Sciatic nerve (tissue), 2 donors: ENCODE data around the gene B3GLCT. TPM values are rescaled to one million over a fixed set of nuclear protein-coding genes. Genes with fewer than 3 reads are reported as not detected.

Experiments used
- ATAC-seq: fragments of 200-7000 bp; cut with Tn5 transposase; one replicate; pipeline ENCODE4 v1.9.1; 2020; ENCODE audit warnings: mild to moderate bottlenecking, moderate library complexity
- DNase-seq: peaks from one replicate; pipeline ENCODE4 v3.0.0-alpha.2; 2020; ENCODE audit warnings: low spot score
- intact Hi-C: fragments of 100-400 bp; cut with DNase I; formaldehyde crosslinking; loops from one replicate; pipeline ENCODE4 v1.14.2; 2022
- total RNA-seq: library from RNA; stranded (reverse); fragmentation: NEBNext Ultra II Directional; extraction: Animal tissue kit (Norgen Biotek cat#: 25700); gene quantifications from one replicate; pipeline ENCODE4 v1.2.1, GENCODE V29; 2021
- donor health status: DM: no; HTN: no; CAD: no.
- donor health status: DM: no; HTN: no; CAD: no.

The B3GLCT gene
- total RNA-seq, 1 donor from 2014 or later, result 5.9 TPM

DNA sequence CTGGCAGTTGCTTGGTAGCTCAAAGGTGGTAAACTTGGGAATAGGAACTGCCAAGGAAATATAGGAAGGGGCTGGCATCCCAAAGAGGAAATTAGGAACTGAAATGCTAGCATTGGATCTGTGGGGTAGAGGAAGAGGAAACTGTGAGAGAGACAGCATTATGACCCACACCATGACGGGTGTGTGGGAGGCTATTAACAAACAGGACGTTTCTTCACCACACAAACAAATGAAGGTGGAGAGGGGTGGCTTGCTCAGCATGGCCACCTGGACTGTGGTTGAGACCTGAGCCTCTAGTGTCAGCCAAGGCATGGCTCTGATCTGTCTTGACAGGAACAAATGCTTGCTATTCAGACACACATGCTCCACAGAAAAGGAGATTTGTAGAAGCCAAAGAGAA, 178.2 kb downstream of the B3GLCT start:
- no peak for DNase-seq
- no peak for ATAC-seq
- intact Hi-C loops, result no loop called here

DNA sequence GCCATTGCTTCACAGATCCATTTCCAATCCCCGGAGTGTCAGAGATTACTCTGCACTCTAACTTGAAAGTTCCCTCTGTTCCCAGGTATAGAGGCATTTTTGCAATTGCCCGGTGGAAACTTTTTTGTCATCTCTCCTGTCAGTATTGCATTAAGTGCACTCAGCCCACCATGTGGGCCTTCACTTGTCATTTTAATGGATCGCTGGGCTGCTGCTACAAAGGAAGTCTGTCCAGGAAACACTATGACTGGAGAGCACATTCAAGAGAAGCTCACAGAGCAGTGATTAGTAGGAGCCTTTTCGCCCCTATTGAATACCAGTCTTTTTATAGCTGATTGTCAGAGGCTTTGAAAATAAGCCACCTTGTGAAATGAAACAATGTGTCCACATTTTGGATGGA, 180.9 kb downstream of the B3GLCT start:
- DNase-seq, result no peak
- intact Hi-C loops, result no loop called here
- no peak for ATAC-seq

Other genes with a start within 250 kb of the B3GLCT start
- 52.4 TPM for gene HSPH1, start 38.1 kb upstream of the B3GLCT start, total RNA-seq